ENCODE data around the gene PCDHGA8. TPM values are rescaled to one million over a fixed set of nuclear protein-coding genes. Genes with fewer than 3 reads are reported as not detected.
A peak's percentile ranks its signal among the peaks of the same experiment; 100 is the strongest.

The PCDHGA8 gene
- total RNA-seq, 1 experiment from 2014 or later: 0.28 TPM

GRCh38 chr5:141356950-141357349, 35.5 kb upstream of the PCDHGA8 start:
- H3K4me1 Mint-ChIP-seq (ENCODE audit: insufficient read depth, unreplicated experiment): no peaks in the 10 kb centered on the region
- CTCF ChIA-PET: no interaction called here
- H3K27me3 Mint-ChIP-seq (ENCODE audit: insufficient read depth, unreplicated experiment): no peaks in the 10 kb centered on the region
- H3K9me3 Mint-ChIP-seq (ENCODE audit: unreplicated experiment): peaks cover 46% of the 10 kb centered on the region
- BruUV-seq (replicated peaks): no TSS peak
- intact Hi-C loops (cut with micrococcal nuclease): no loop called here
- DNase-seq (ENCODE audit: unreplicated experiment): no peak
- no peak overlapping the region for H3K27ac Mint-ChIP-seq (ENCODE audit: low read depth, unreplicated experiment)
- TF ChIP-seq, protein P1, sequence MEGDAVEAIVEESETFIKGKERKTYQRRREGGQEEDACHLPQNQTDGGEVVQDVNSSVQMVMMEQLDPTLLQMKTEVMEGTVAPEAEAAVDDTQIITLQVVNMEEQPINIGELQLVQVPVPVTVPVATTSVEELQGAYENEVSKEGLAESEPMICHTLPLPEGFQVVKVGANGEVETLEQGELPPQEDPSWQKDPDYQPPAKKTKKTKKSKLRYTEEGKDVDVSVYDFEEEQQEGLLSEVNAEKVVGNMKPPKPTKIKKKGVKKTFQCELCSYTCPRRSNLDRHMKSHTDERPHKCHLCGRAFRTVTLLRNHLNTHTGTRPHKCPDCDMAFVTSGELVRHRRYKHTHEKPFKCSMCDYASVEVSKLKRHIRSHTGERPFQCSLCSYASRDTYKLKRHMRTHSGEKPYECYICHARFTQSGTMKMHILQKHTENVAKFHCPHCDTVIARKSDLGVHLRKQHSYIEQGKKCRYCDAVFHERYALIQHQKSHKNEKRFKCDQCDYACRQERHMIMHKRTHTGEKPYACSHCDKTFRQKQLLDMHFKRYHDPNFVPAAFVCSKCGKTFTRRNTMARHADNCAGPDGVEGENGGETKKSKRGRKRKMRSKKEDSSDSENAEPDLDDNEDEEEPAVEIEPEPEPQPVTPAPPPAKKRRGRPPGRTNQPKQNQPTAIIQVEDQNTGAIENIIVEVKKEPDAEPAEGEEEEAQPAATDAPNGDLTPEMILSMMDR (IDR thresholded peaks at IDR 0.05; ENCODE audit: unreplicated experiment): no peak
- no peak overlapping the region for H3K4me3 Mint-ChIP-seq (ENCODE audit: unreplicated experiment)
- no peaks in the 10 kb centered on the region for H3K36me3 Mint-ChIP-seq (ENCODE audit: insufficient read depth, unreplicated experiment)
- POLR2A ChIA-PET: no interaction called here

GRCh38 chr5:141359790-141360426, 32.5 kb upstream of the PCDHGA8 start, which contains the start of gene PCDHGB2:
PCDHGB2 (plus strand) TSS chr5:141359994; CDS start chr5:141360136, 142 bp downstream.
- H3K9me3 Mint-ChIP-seq (ENCODE audit: unreplicated experiment): peaks cover 57% of the 10 kb centered on the region
- no peak within 1 kb of the TSS for H3K27ac Mint-ChIP-seq (ENCODE audit: low read depth, unreplicated experiment)
- BruUV-seq (replicated peaks): no TSS peak
- peak; percentile 39 for DNase-seq (ENCODE audit: unreplicated experiment)
- peak within 1 kb of the TSS; percentile 7 for H3K4me3 Mint-ChIP-seq (ENCODE audit: unreplicated experiment)
- intact Hi-C loops (cut with micrococcal nuclease): no loop called here
- TF ChIP-seq, protein P1 (IDR thresholded peaks at IDR 0.05; ENCODE audit: unreplicated experiment): peak; percentile 26
- CTCF ChIA-PET: interaction anchor here (0.5 to 1.1 kb wide), 7 partner anchors 12 to 432 kb away, joined by 3 to 5 read pairs (median 3); no protein-coding TSS in a partner anchor
- H3K4me1 Mint-ChIP-seq (ENCODE audit: insufficient read depth, unreplicated experiment): no peaks in the 10 kb centered on the region
- no peaks in the 10 kb centered on the region for H3K27me3 Mint-ChIP-seq (ENCODE audit: insufficient read depth, unreplicated experiment)
- H3K36me3 Mint-ChIP-seq (ENCODE audit: insufficient read depth, unreplicated experiment): peaks cover 5% of the 10 kb centered on the region
- POLR2A ChIA-PET: no interaction called here

- intact Hi-C loops (cut with micrococcal nuclease): no loop called here
- Mint-ChIP-seq H3K27ac (ENCODE audit: low read depth, unreplicated experiment) (no peak overlapping the region), H3K36me3 (ENCODE audit: insufficient read depth, unreplicated experiment) (peaks cover 5% of the 10 kb centered on the region), H3K27me3 (ENCODE audit: insufficient read depth, unreplicated experiment) (no peaks in the 10 kb centered on the region), H3K4me1 (ENCODE audit: insufficient read depth, unreplicated experiment) (no peaks in the 10 kb centered on the region), H3K4me3 (ENCODE audit: unreplicated experiment) (no peak overlapping the region), H3K9me3 (ENCODE audit: unreplicated experiment) (peaks cover 53% of the 10 kb centered on the region)
- TF ChIP-seq, protein P1 (IDR thresholded peaks at IDR 0.05; ENCODE audit: unreplicated experiment): no peak
- DNase-seq (ENCODE audit: unreplicated experiment): no peak
- ChIA-PET POLR2A (no interaction called here), CTCF (interaction anchor here (0.6 to 1.1 kb wide), 4 partner anchors 20 to 433 kb away, joined by 3 to 5 read pairs (median 4); no protein-coding TSS in a partner anchor)
- no TSS peak for BruUV-seq (replicated peaks)
Measured at GRCh38 chr5:141360685-141361084, 31.7 kb upstream of the PCDHGA8 start.

GRCh38 chr5:141362719-141363118, 29.7 kb upstream of the PCDHGA8 start:
- CTCF ChIA-PET: interaction anchor here (0.6 to 1.2 kb wide), 3 partner anchors 147 to 546 kb away, joined by 3 to 4 read pairs (median 3); no protein-coding TSS in a partner anchor
- TF ChIP-seq, protein P1 (IDR thresholded peaks at IDR 0.05; ENCODE audit: unreplicated experiment): no peak
- intact Hi-C loops (cut with micrococcal nuclease): no loop called here
- no peak overlapping the region for H3K4me3 Mint-ChIP-seq (ENCODE audit: unreplicated experiment)
- DNase-seq (ENCODE audit: unreplicated experiment): no peak
- H3K9me3 Mint-ChIP-seq (ENCODE audit: unreplicated experiment): peaks cover 41% of the 10 kb centered on the region
- POLR2A ChIA-PET: no interaction called here
- no peaks in the 10 kb centered on the region for H3K4me1 Mint-ChIP-seq (ENCODE audit: insufficient read depth, unreplicated experiment)
- BruUV-seq (replicated peaks): no TSS peak
- H3K36me3 Mint-ChIP-seq (ENCODE audit: insufficient read depth, unreplicated experiment): peaks cover 5% of the 10 kb centered on the region
- H3K27ac Mint-ChIP-seq (ENCODE audit: low read depth, unreplicated experiment): no peak overlapping the region
- H3K27me3 Mint-ChIP-seq (ENCODE audit: insufficient read depth, unreplicated experiment): no peaks in the 10 kb centered on the region
